Lower lobe of right lung (tissue), 2 donors: Measurements from ENCODE around the gene KCTD11. TPM values are rescaled to one million over a fixed set of nuclear protein-coding genes. Genes with fewer than 3 reads are reported as not detected.

Experiments used
- ATAC-seq, 2 donors: fragments of 200-7000 bp; cut with Tn5 transposase; one replicate each; pipeline ENCODE4 v1.9.1; 2020 to 2022; ENCODE audit warnings: mild to moderate bottlenecking in 2 of 2, moderate library complexity in 2 of 2
- DNase-seq: peaks from one replicate; pipeline ENCODE4 v3.0.0-alpha.2; 2020
- H3K27ac ChIP-seq: fragments of 200-600 bp; one replicate; pipeline ENCODE4 v1.8.0; 2022
- H3K27me3 ChIP-seq: fragments of 200-600 bp; one replicate; pipeline ENCODE4 v1.8.0; 2022; ENCODE audit warnings: low read depth
- H3K36me3 ChIP-seq: fragments of 200-600 bp; one replicate; pipeline ENCODE4 v1.8.0; 2022; ENCODE audit warnings: mild to moderate bottlenecking
- H3K4me1 ChIP-seq: fragments of 200-600 bp; one replicate; pipeline ENCODE4 v1.8.0; 2022
- H3K4me3 ChIP-seq: fragments of 200-600 bp; one replicate; pipeline ENCODE4 v1.8.0; 2022; ENCODE audit warnings: mild to moderate bottlenecking
- H3K9me3 ChIP-seq: fragments of 200-600 bp; one replicate; pipeline ENCODE4 v1.8.0; 2022
- CTCF ChIP-seq: fragments of 200-600 bp; IDR thresholded peaks from one replicate; pipeline ENCODE4 v1.8.0; 2022; ENCODE audit warnings: antibody characterized with exemption, mild to moderate bottlenecking
- intact Hi-C: fragments of 100-400 bp; cut with DNase I; formaldehyde crosslinking; loops from one replicate; pipeline ENCODE4 v1.11.0; 2022
- total RNA-seq: library from RNA; stranded (reverse); fragmentation: NEBNext Ultra II Directional; extraction: Animal tissue kit (Norgen Biotek cat#: 25700); gene quantifications from one replicate; pipeline ENCODE4 v1.2.1, GENCODE V29; 2021
- donor health status: DM: no; HTN: yes; CAD: no; lungs with severe emphysema.

KCTD11 gene
- total RNA-seq, 1 donor from 2014 or later = 11.0 TPM

- no peak for ATAC-seq
- no peaks in the 10 kb centered on the region for H3K9me3 ChIP-seq
- H3K36me3 ChIP-seq = no peaks in the 10 kb centered on the region
- H3K27ac ChIP-seq = peak overlapping the region; percentile 96
- no peak for DNase-seq
- peak overlapping the region; percentile 87 for H3K4me3 ChIP-seq
- peaks cover 57% of the 10 kb centered on the region for H3K4me1 ChIP-seq
- no peak for TF ChIP-seq CTCF
- no peaks in the 10 kb centered on the region for H3K27me3 ChIP-seq
- intact Hi-C loops = no loop called here
These were observed 1.1 kb downstream of the KCTD11 start for GRCh38 chr17:7352910-7353635.

GRCh38 chr17:7354262-7354843 is 2.4 kb downstream of the KCTD11 start:
- intact Hi-C loops = no loop called here
- no peaks in the 10 kb centered on the region for H3K27me3 ChIP-seq
- no peaks in the 10 kb centered on the region for H3K9me3 ChIP-seq
- H3K4me1 ChIP-seq = peaks cover 50% of the 10 kb centered on the region
- no peak overlapping the region for H3K27ac ChIP-seq
- DNase-seq (no peak), ATAC-seq (no peak)
- H3K4me3 ChIP-seq = no peak overlapping the region
- H3K36me3 ChIP-seq = no peaks in the 10 kb centered on the region
- TF ChIP-seq CTCF = no peak

GRCh38 chr17:7355053-7355452 is 3.1 kb downstream of the KCTD11 start, which contains the start of gene TMEM95:
Gene TMEM95, plus strand, starts transcription at chr17:7355156. Its CDS starts 49 bp downstream, at chr17:7355205.
- peaks cover 43% of the 10 kb centered on the region for H3K4me1 ChIP-seq
- intact Hi-C loops = no loop called here
- DNase-seq (no peak), ATAC-seq (no peak)
- peak within 1 kb of the TSS; percentile 19 for H3K4me3 ChIP-seq
- H3K9me3 ChIP-seq = no peaks in the 10 kb centered on the region
- no peak within 1 kb of the TSS for H3K27ac ChIP-seq
- no peaks in the 10 kb centered on the region for H3K36me3 ChIP-seq
- H3K27me3 ChIP-seq = no peaks in the 10 kb centered on the region
- no peak for TF ChIP-seq CTCF

GRCh38 chr17:7355573-7355972 is 3.6 kb downstream of the KCTD11 start:
- no peak for TF ChIP-seq CTCF
- no peaks in the 10 kb centered on the region for H3K9me3 ChIP-seq
- H3K4me3 ChIP-seq = no peak overlapping the region
- no peak overlapping the region for H3K27ac ChIP-seq
- intact Hi-C loops = no loop called here
- no peaks in the 10 kb centered on the region for H3K36me3 ChIP-seq
- ATAC-seq = no peak
- H3K4me1 ChIP-seq = peaks cover 38% of the 10 kb centered on the region
- no peaks in the 10 kb centered on the region for H3K27me3 ChIP-seq
- no peak for DNase-seq

GRCh38 chr17:7356072-7356549 is 4.1 kb downstream of the KCTD11 start:
- no peaks in the 10 kb centered on the region for H3K27me3 ChIP-seq
- peak; percentile 92 for TF ChIP-seq CTCF
- no peak overlapping the region for H3K27ac ChIP-seq

More at GRCh38 chr17:7356072-7356549, 4.1 kb downstream of the KCTD11 start:
- Histone ChIP-seq H3K36me3 (no peaks in the 10 kb centered on the region), H3K9me3 (no peaks in the 10 kb centered on the region), H3K4me1 (peaks cover 37% of the 10 kb centered on the region), H3K4me3 (peak overlapping the region; percentile 19)
- DNase-seq = peak; percentile 90
- intact Hi-C loops = no loop called here
- ATAC-seq = peak; percentile 47 to 70
